AG04449 (cell line): Measurements from ENCODE around the gene XPO1.

Experiments
- CTCF ChIA-PET: fragments of 350-600 bp; formaldehyde crosslinking; extraction: SDS; loops from one replicate; lab custom pipeline; 2021; ENCODE audit warnings: antibody characterized with exemption; lab: Yijun Ruan, JAX
- POLR2A ChIA-PET: fragments of 400-600, 350-600 bp; formaldehyde crosslinking; extraction: SDS; loops from one replicate; lab custom pipeline; 2020; ENCODE audit warnings: antibody characterized with exemption, inconsistent platforms; lab: Yijun Ruan, JAX
- DNase-seq: peaks from one replicate; pipeline ENCODE4 v3.0.0-alpha.2; 2010; ENCODE audit warnings: low read depth, low spot score
- H3K4me3 ChIP-seq: 2 replicates; pipeline ENCODE4 v1.5.1; 2011; ENCODE audit warnings: low read depth, mild to moderate bottlenecking, control low read depth, low read length
- CTCF ChIP-seq: IDR thresholded peaks from one replicate; pipeline ENCODE4 v1.5.1; 2011; ENCODE audit warnings: mild to moderate bottlenecking, moderate library complexity, low read length, control low read depth, inconsistent platforms; ENCODE audit not compliant: insufficient read depth; ENCODE audit errors: missing control alignments

XPO1 gene

DNA sequence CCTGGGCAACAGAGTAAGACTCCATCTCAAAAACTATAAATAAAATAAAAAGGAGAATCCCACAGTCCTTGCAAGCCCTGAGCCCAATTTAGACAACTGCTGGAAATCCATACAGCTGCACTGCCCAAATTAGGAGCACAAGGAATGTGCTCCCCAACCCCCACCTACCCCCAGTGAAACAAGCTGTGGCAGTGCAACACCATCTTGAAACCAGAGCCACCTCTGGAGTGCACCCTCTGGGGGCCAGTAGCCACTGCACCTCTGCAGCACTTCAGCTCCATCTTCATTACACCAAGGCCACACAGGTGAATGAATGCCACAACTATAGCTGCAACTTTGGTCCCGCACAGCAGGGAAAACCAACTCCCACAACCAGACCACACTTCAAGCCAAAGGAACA is 104.5 kb downstream of the XPO1 start:
- ChIA-PET POLR2A (no interaction called here), CTCF (interaction anchor here (0.8 kb wide), 1 partner anchor 13 kb away, joined by 3 read pairs; no protein-coding TSS in a partner anchor)
- no peak overlapping the region for H3K4me3 ChIP-seq
- no peak for TF ChIP-seq CTCF
- DNase-seq: no peak

GRCh38 chr2:61432990-61433389 is 105.2 kb downstream of the XPO1 start:
- no peak overlapping the region for H3K4me3 ChIP-seq
- no peak for TF ChIP-seq CTCF
- DNase-seq: no peak
- POLR2A ChIA-PET: no interaction called here
- CTCF ChIA-PET: no interaction called here

DNA sequence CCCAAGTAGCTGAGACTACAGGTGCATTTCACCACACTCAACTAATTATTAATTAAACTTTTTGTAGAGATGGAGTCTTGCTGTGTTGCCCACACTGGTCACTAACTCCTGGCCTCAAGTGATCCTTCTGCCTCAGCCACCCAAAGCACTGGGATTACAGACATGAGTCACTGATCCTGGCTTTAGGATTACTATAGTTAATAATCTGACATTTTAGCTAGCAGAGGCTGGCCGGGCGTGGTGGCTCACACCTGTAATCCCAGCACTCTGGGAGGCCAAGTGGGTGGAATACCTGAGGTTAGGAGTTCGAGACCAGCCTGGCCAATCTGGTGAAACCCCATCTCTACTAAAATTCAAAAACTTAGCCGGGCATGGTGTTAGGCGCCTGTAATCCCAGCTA is 106.8 kb downstream of the XPO1 start:
- DNase-seq: no peak
- no peak for TF ChIP-seq CTCF
- H3K4me3 ChIP-seq: no peak overlapping the region
- POLR2A ChIA-PET: no interaction called here
- CTCF ChIA-PET: no interaction called here
